Prostate gland (tissue), 2 donors: ENCODE measurements around the gene STRN4.

Source experiments
- POLR2A ChIP-seq: fragments of 450-650 bp; IDR thresholded peaks from one replicate; pipeline ENCODE4 v1.6.1; 2016; ENCODE audit warnings: antibody characterized with exemption, mild to moderate bottlenecking
- POLR2AphosphoS5 ChIP-seq: sonication (generic); formaldehyde crosslinking; IDR thresholded peaks from one replicate; pipeline ENCODE4 v1.6.1; 2017; ENCODE audit warnings: antibody characterized with exemption
- TF ChIP-seq, protein P1 (sequence below), 4 experiments: fragments of 200-600 bp in 2 of 4; fragments of 450-650 bp in 2 of 4; sonication (generic) in 2 of 4; IDR thresholded peaks; 1 replicate in 3 of 4; 2 replicates in 1 of 4; pipeline ENCODE4 v1.5.1; 2016 to 2019; ENCODE audit warnings: antibody characterized with exemption in 4 of 4, mild to moderate bottlenecking in 2 of 4, moderate library complexity in 2 of 4

GRCh38 chr19:46696052-46696451 lies 50.2 kb downstream of the STRN4 start:
- TF ChIP-seq, protein P1, sequence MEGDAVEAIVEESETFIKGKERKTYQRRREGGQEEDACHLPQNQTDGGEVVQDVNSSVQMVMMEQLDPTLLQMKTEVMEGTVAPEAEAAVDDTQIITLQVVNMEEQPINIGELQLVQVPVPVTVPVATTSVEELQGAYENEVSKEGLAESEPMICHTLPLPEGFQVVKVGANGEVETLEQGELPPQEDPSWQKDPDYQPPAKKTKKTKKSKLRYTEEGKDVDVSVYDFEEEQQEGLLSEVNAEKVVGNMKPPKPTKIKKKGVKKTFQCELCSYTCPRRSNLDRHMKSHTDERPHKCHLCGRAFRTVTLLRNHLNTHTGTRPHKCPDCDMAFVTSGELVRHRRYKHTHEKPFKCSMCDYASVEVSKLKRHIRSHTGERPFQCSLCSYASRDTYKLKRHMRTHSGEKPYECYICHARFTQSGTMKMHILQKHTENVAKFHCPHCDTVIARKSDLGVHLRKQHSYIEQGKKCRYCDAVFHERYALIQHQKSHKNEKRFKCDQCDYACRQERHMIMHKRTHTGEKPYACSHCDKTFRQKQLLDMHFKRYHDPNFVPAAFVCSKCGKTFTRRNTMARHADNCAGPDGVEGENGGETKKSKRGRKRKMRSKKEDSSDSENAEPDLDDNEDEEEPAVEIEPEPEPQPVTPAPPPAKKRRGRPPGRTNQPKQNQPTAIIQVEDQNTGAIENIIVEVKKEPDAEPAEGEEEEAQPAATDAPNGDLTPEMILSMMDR (IDR thresholded peaks at IDR 0.05) = no peak
- no peak for TF ChIP-seq POLR2A
- no peak for TF ChIP-seq POLR2AphosphoS5
